ENCODE measurements around the gene NMNAT2. TPM values are rescaled to one million over a fixed set of nuclear protein-coding genes. Genes with fewer than 3 reads are reported as not detected.

The NMNAT2 gene
- total RNA-seq, 1 donor from 2014 or later: 0.50 TPM

DNA sequence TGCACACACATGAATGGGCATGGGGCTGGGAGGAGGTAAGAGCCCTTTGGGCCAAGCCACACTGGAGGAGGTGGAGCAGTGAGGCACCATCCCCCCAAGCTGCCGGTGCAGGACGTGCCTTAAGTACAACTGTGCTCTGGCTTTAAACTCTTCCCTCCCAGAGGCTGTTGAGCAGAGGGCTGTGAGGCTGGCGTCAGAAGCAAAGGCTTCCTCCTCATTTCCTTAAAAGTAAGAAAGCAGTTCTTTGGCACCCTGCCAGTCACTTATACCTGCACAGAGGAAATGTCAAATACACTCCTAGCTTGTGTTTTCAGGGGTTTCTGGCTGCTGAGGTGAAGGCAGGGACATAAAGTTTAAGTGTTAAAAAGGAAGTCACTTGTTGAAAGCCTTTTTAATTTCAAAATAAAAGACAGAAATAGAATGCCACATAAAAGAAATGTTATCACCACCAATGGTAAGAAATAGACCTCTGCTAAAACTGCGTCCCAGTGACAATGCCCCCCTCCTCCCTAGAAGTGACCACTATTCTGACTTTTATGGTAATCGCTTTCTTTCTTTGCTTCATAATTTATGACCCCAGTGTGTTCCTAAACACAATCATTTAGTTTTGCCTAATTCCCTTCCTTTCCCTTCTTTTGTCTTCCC is 199.1 kb downstream of the NMNAT2 start:
- no peak overlapping the region for H3K4me3 ChIP-seq (ENCODE audit: insufficient read depth, low read depth, low read length)
- FAIRE-seq (no peak), DNase-seq (ENCODE audit: low read depth) (no peak)
- H3K27ac ChIP-seq (ENCODE audit: low read depth, low read length): no peak overlapping the region
- no peak overlapping the region for H2AFZ ChIP-seq (ENCODE audit: low read depth, low read length)
- H3K9ac ChIP-seq (ENCODE audit: low read length): no peak overlapping the region
- H3K79me2 ChIP-seq (ENCODE audit: insufficient read depth, low read length): no peaks in the 10 kb centered on the region
- H3K36me3 ChIP-seq (ENCODE audit: insufficient read depth, low read length): no peaks in the 10 kb centered on the region
- no peak overlapping the region for H3K27ac Mint-ChIP-seq (ENCODE audit: unreplicated experiment)
- no peaks in the 10 kb centered on the region for H3K4me1 ChIP-seq (ENCODE audit: insufficient read depth, low read length)
- TF ChIP-seq EZH2 (IDR thresholded peaks at IDR 0.05; ENCODE audit: insufficient read depth, low read length): no peak
- TF ChIP-seq, protein P1, sequence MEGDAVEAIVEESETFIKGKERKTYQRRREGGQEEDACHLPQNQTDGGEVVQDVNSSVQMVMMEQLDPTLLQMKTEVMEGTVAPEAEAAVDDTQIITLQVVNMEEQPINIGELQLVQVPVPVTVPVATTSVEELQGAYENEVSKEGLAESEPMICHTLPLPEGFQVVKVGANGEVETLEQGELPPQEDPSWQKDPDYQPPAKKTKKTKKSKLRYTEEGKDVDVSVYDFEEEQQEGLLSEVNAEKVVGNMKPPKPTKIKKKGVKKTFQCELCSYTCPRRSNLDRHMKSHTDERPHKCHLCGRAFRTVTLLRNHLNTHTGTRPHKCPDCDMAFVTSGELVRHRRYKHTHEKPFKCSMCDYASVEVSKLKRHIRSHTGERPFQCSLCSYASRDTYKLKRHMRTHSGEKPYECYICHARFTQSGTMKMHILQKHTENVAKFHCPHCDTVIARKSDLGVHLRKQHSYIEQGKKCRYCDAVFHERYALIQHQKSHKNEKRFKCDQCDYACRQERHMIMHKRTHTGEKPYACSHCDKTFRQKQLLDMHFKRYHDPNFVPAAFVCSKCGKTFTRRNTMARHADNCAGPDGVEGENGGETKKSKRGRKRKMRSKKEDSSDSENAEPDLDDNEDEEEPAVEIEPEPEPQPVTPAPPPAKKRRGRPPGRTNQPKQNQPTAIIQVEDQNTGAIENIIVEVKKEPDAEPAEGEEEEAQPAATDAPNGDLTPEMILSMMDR (IDR thresholded peaks at IDR 0.05; ENCODE audit: insufficient read depth, low read depth, low read length): no peak
- H4K20me1 ChIP-seq (ENCODE audit: insufficient read depth, low read length): no peaks in the 10 kb centered on the region
- H3K9me3 ChIP-seq (ENCODE audit: insufficient read depth, low read depth, low read length): no peaks in the 10 kb centered on the region
- H3K4me3 Mint-ChIP-seq (ENCODE audit: unreplicated experiment): no peak overlapping the region
- H3K27me3 Mint-ChIP-seq (ENCODE audit: low read depth, unreplicated experiment): peaks cover 9% of the 10 kb centered on the region
- no peak overlapping the region for H3K4me2 ChIP-seq (ENCODE audit: low read length)
- H3K4me1 Mint-ChIP-seq (ENCODE audit: low read depth, unreplicated experiment): no peaks in the 10 kb centered on the region
- no peaks in the 10 kb centered on the region for H3K36me3 Mint-ChIP-seq (ENCODE audit: low read depth, unreplicated experiment)
- H3K9me3 Mint-ChIP-seq (ENCODE audit: unreplicated experiment): no peaks in the 10 kb centered on the region
- H3K27me3 ChIP-seq (ENCODE audit: insufficient read depth, low read length): no peaks in the 10 kb centered on the region

DNA sequence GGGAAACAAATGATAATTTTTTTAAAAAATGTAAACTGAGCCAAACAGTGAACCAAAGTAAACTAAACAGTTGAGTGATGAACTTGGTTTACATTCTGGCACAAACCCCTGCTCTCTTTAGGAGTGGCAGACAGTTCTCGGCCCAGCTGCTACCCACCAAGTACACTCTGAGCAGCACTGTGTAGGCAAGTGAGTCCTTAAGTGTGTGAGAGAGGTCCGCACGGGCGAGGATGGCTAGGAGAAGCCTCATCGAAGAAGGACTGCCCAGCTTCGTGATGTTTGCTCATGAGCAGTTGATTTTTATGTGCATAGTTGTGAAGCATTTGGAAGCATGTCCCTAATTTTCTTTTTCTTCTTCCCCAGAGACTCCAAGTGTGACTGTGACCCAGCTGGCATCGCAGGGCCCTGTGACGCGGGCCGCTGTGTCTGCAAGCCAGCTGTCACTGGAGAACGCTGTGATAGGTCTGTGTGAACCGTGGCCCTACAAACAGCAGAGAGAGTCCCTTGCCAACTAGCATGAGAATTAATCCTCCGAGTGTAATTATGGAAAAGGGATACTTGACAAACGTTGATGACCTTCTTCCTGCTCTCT is 200.1 kb downstream of the NMNAT2 start:
- Histone ChIP-seq H3K9me3 (ENCODE audit: insufficient read depth, low read depth, low read length) (no peaks in the 10 kb centered on the region), H3K4me1 (ENCODE audit: insufficient read depth, low read length) (no peaks in the 10 kb centered on the region), H3K4me3 (ENCODE audit: insufficient read depth, low read depth, low read length) (no peak overlapping the region), H3K27me3 (ENCODE audit: insufficient read depth, low read length) (no peaks in the 10 kb centered on the region), H3K9ac (ENCODE audit: low read length) (no peak overlapping the region), H3K36me3 (ENCODE audit: insufficient read depth, low read length) (no peaks in the 10 kb centered on the region), H2AFZ (ENCODE audit: low read depth, low read length) (no peak overlapping the region), H3K4me2 (ENCODE audit: low read length) (no peak overlapping the region), H3K79me2 (ENCODE audit: insufficient read depth, low read length) (no peaks in the 10 kb centered on the region), H4K20me1 (ENCODE audit: insufficient read depth, low read length) (no peaks in the 10 kb centered on the region), H3K27ac (ENCODE audit: low read depth, low read length) (no peak overlapping the region)
- H3K4me3 Mint-ChIP-seq (ENCODE audit: unreplicated experiment): no peak overlapping the region
- H3K27me3 Mint-ChIP-seq (ENCODE audit: low read depth, unreplicated experiment): peaks cover 9% of the 10 kb centered on the region
- no peaks in the 10 kb centered on the region for H3K4me1 Mint-ChIP-seq (ENCODE audit: low read depth, unreplicated experiment)
- no peaks in the 10 kb centered on the region for H3K36me3 Mint-ChIP-seq (ENCODE audit: low read depth, unreplicated experiment)
- DNase-seq (ENCODE audit: low read depth) (no peak), FAIRE-seq (no peak)
- TF ChIP-seq, protein P1 (IDR thresholded peaks at IDR 0.05; ENCODE audit: insufficient read depth, low read depth, low read length): no peak
- TF ChIP-seq EZH2 (IDR thresholded peaks at IDR 0.05; ENCODE audit: insufficient read depth, low read length): no peak
- no peaks in the 10 kb centered on the region for H3K9me3 Mint-ChIP-seq (ENCODE audit: unreplicated experiment)
- H3K27ac Mint-ChIP-seq (ENCODE audit: unreplicated experiment): no peak overlapping the region

DNA sequence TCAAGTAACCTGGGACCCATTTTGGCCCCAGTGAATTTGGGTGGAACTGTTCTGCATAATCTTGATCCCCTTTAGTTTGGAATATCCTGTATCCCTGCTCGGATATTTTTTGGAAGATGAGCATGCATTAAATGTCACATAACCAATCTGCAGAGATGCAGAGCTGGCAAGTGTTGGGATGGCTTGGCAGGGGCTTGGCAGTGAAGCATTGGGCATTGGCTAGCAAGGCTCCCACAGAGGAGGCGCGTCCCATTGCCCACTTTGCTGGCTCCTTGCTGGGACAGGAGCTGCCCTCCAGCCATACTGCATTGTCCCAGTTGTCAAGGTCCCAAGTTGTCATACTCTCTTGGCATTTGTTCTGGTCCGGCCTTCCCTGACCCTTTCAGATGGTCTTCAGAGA is 202.2 kb downstream of the NMNAT2 start:
- Mint-ChIP-seq H3K4me1 (ENCODE audit: low read depth, unreplicated experiment) (no peaks in the 10 kb centered on the region), H3K27me3 (ENCODE audit: low read depth, unreplicated experiment) (peaks cover 12% of the 10 kb centered on the region), H3K9me3 (ENCODE audit: unreplicated experiment) (peaks cover 4% of the 10 kb centered on the region), H3K36me3 (ENCODE audit: low read depth, unreplicated experiment) (no peaks in the 10 kb centered on the region), H3K4me3 (ENCODE audit: unreplicated experiment) (no peak overlapping the region), H3K27ac (ENCODE audit: unreplicated experiment) (no peak overlapping the region)
- Histone ChIP-seq H3K36me3 (ENCODE audit: insufficient read depth, low read length) (no peaks in the 10 kb centered on the region), H3K27ac (ENCODE audit: low read depth, low read length) (no peak overlapping the region), H3K4me1 (ENCODE audit: insufficient read depth, low read length) (no peaks in the 10 kb centered on the region), H2AFZ (ENCODE audit: low read depth, low read length) (no peak overlapping the region), H3K27me3 (ENCODE audit: insufficient read depth, low read length) (no peaks in the 10 kb centered on the region), H3K9me3 (ENCODE audit: insufficient read depth, low read depth, low read length) (no peaks in the 10 kb centered on the region), H3K4me2 (ENCODE audit: low read length) (no peak overlapping the region), H4K20me1 (ENCODE audit: insufficient read depth, low read length) (no peaks in the 10 kb centered on the region), H3K4me3 (ENCODE audit: insufficient read depth, low read depth, low read length) (no peak overlapping the region), H3K79me2 (ENCODE audit: insufficient read depth, low read length) (no peaks in the 10 kb centered on the region), H3K9ac (ENCODE audit: low read length) (no peak overlapping the region)
- no peak for FAIRE-seq
- no peak for DNase-seq (ENCODE audit: low read depth)
- no peak for TF ChIP-seq EZH2 (IDR thresholded peaks at IDR 0.05; ENCODE audit: insufficient read depth, low read length)
- TF ChIP-seq, protein P1 (IDR thresholded peaks at IDR 0.05; ENCODE audit: insufficient read depth, low read depth, low read length): no peak
